ENCODE measurements around the gene NDUFA7. TPM values are rescaled to one million over a fixed set of nuclear protein-coding genes. Genes with fewer than 3 reads are reported as not detected.
"Not testable (repeated sequence)": the region's sequence is repeated elsewhere in the genome, so short reads cannot be mapped to it uniquely, and the experiment has no call there.

Gene NDUFA7
- total RNA-seq, 2 donors from 2014 or later = 42.6 to 51.3 TPM

GRCh38 chr19:8352134-8352827 lies 31.1 kb upstream of the NDUFA7 start:
- Mint-ChIP-seq H3K9me3 (peaks cover 3% of the 10 kb centered on the region), H3K4me3 (no peak overlapping the region), H3K4me1 (peaks cover 9% of the 10 kb centered on the region), H3K36me3 (ENCODE audit: low read depth) (no peaks in the 10 kb centered on the region), H3K27ac (no peak overlapping the region), H3K27me3 (peaks cover 8% of the 10 kb centered on the region)
- ATAC-seq (replicated peaks) = no peak

GRCh38 chr19:8349629-8350372 lies 28.6 kb upstream of the NDUFA7 start:
- H3K9me3 Mint-ChIP-seq; H3K4me1 Mint-ChIP-seq; H3K36me3 Mint-ChIP-seq (ENCODE audit: low read depth); H3K4me3 Mint-ChIP-seq; H3K27ac Mint-ChIP-seq; ATAC-seq (replicated peaks); H3K27me3 Mint-ChIP-seq: not testable (repeated sequence)

- Mint-ChIP-seq H3K9me3 (no peaks in the 10 kb centered on the region), H3K27me3 (no peaks in the 10 kb centered on the region), H3K27ac (peak overlapping the region; percentile 67), H3K4me3 (peak overlapping the region; percentile 80), H3K36me3 (ENCODE audit: low read depth) (no peaks in the 10 kb centered on the region), H3K4me1 (peaks cover 4% of the 10 kb centered on the region)
- ATAC-seq (replicated peaks) = peak; percentile 4
These were observed 22.3 kb upstream of the NDUFA7 start for GRCh38 chr19:8343483-8343844.

GRCh38 chr19:8342684-8343482 lies 21.7 kb upstream of the NDUFA7 start, which contains the start of gene KANK3:
Gene KANK3 (minus strand): TSS chr19:8343262. CDS start chr19:8337828, 5,434 bp downstream.
- ATAC-seq (replicated peaks) = peak; percentile 100
- H3K36me3 Mint-ChIP-seq (ENCODE audit: low read depth) = no peaks in the 10 kb centered on the region
- H3K27me3 Mint-ChIP-seq = peaks cover 4% of the 10 kb centered on the region
- H3K27ac Mint-ChIP-seq = peak within 1 kb of the TSS; percentile 67
- H3K4me3 Mint-ChIP-seq = peak within 1 kb of the TSS; percentile 80
- no peaks in the 10 kb centered on the region for H3K9me3 Mint-ChIP-seq
- H3K4me1 Mint-ChIP-seq = peaks cover 4% of the 10 kb centered on the region

- Mint-ChIP-seq H3K36me3 (ENCODE audit: low read depth) (no peaks in the 10 kb centered on the region), H3K27ac (no peak overlapping the region), H3K4me1 (peaks cover 4% of the 10 kb centered on the region), H3K9me3 (no peaks in the 10 kb centered on the region), H3K27me3 (peaks cover 4% of the 10 kb centered on the region), H3K4me3 (peak overlapping the region; percentile 80)
- no peak for ATAC-seq (replicated peaks)
These were observed 21.1 kb upstream of the NDUFA7 start for GRCh38 chr19:8342316-8342683.

- not testable (repeated sequence) for H3K27me3 Mint-ChIP-seq; H3K27ac Mint-ChIP-seq; ATAC-seq (replicated peaks); H3K36me3 Mint-ChIP-seq (ENCODE audit: low read depth); H3K9me3 Mint-ChIP-seq; H3K4me1 Mint-ChIP-seq
- peak overlapping the region; percentile 80 for H3K4me3 Mint-ChIP-seq
These were observed 20.3 kb upstream of the NDUFA7 start for GRCh38 chr19:8341504-8341903.

- Mint-ChIP-seq H3K4me1 (peaks cover 4% of the 10 kb centered on the region), H3K36me3 (ENCODE audit: low read depth) (no peaks in the 10 kb centered on the region), H3K27ac (no peak overlapping the region), H3K27me3 (peaks cover 12% of the 10 kb centered on the region), H3K4me3 (no peak overlapping the region), H3K9me3 (no peaks in the 10 kb centered on the region)
- ATAC-seq (replicated peaks) = no peak
These were observed 19.3 kb upstream of the NDUFA7 start for GRCh38 chr19:8340341-8341096.

- no peak overlapping the region for H3K27ac Mint-ChIP-seq
- H3K9me3 Mint-ChIP-seq = no peaks in the 10 kb centered on the region
- no peak overlapping the region for H3K4me3 Mint-ChIP-seq
- peaks cover 4% of the 10 kb centered on the region for H3K4me1 Mint-ChIP-seq
- H3K36me3 Mint-ChIP-seq (ENCODE audit: low read depth) = no peaks in the 10 kb centered on the region
- H3K27me3 Mint-ChIP-seq = peaks cover 12% of the 10 kb centered on the region
- ATAC-seq (replicated peaks) = no peak
These were observed 17.7 kb upstream of the NDUFA7 start for GRCh38 chr19:8338835-8339234.

GRCh38 chr19:8337728-8338127 lies 16.6 kb upstream of the NDUFA7 start:
- ATAC-seq (replicated peaks) = no peak
- Mint-ChIP-seq H3K27ac (no peak overlapping the region), H3K27me3 (peaks cover 12% of the 10 kb centered on the region), H3K4me1 (no peaks in the 10 kb centered on the region), H3K4me3 (no peak overlapping the region), H3K36me3 (ENCODE audit: low read depth) (no peaks in the 10 kb centered on the region), H3K9me3 (no peaks in the 10 kb centered on the region)

GRCh38 chr19:8336660-8337059 lies 15.5 kb upstream of the NDUFA7 start:
- Mint-ChIP-seq H3K4me3 (no peak overlapping the region), H3K9me3 (no peaks in the 10 kb centered on the region), H3K27ac (no peak overlapping the region), H3K27me3 (peaks cover 12% of the 10 kb centered on the region), H3K36me3 (ENCODE audit: low read depth) (no peaks in the 10 kb centered on the region), H3K4me1 (no peaks in the 10 kb centered on the region)
- no peak for ATAC-seq (replicated peaks)

GRCh38 chr19:8336072-8336569 lies 14.9 kb upstream of the NDUFA7 start:
- Mint-ChIP-seq H3K4me3 (peak overlapping the region; percentile 27), H3K36me3 (ENCODE audit: low read depth) (no peaks in the 10 kb centered on the region), H3K27ac (no peak overlapping the region), H3K27me3 (peaks cover 12% of the 10 kb centered on the region), H3K4me1 (no peaks in the 10 kb centered on the region), H3K9me3 (no peaks in the 10 kb centered on the region)
- no peak for ATAC-seq (replicated peaks)

- H3K9me3 Mint-ChIP-seq = no peaks in the 10 kb centered on the region
- H3K4me3 Mint-ChIP-seq = peak overlapping the region; percentile 27
- no peaks in the 10 kb centered on the region for H3K4me1 Mint-ChIP-seq
- no peak overlapping the region for H3K27ac Mint-ChIP-seq
- peaks cover 12% of the 10 kb centered on the region for H3K27me3 Mint-ChIP-seq
- H3K36me3 Mint-ChIP-seq (ENCODE audit: low read depth) = no peaks in the 10 kb centered on the region
- ATAC-seq (replicated peaks) = peak; percentile 63
These were observed 14.3 kb upstream of the NDUFA7 start for GRCh38 chr19:8335343-8336071.

- H3K27me3 Mint-ChIP-seq = peaks cover 12% of the 10 kb centered on the region
- no peaks in the 10 kb centered on the region for H3K9me3 Mint-ChIP-seq
- H3K4me3 Mint-ChIP-seq = no peak overlapping the region
- no peaks in the 10 kb centered on the region for H3K36me3 Mint-ChIP-seq (ENCODE audit: low read depth)
- ATAC-seq (replicated peaks) = peak; percentile 67
- H3K27ac Mint-ChIP-seq = no peak overlapping the region
- peaks cover 4% of the 10 kb centered on the region for H3K4me1 Mint-ChIP-seq
These were observed 13.5 kb upstream of the NDUFA7 start for GRCh38 chr19:8334458-8335342.
